Upper lobe of left lung (tissue), 4 donors: ENCODE results near the gene RYK.

Experiments
- EP300 ChIP-seq, 4 donors: sonication (generic); formaldehyde crosslinking; IDR thresholded peaks; one replicate each; pipeline ENCODE4 v1.5.1; 2017; ENCODE audit warnings: antibody characterized with exemption in 4 of 4, control low read depth in 2 of 4
- POLR2A ChIP-seq, 4 donors: fragments of 450-650 bp; IDR thresholded peaks; one replicate each; pipeline ENCODE4 v1.5.1; 2016 to 2017; ENCODE audit warnings: antibody characterized with exemption in 4 of 4, mild to moderate bottlenecking in 2 of 4
- POLR2AphosphoS5 ChIP-seq, 2 donors: sonication (generic); formaldehyde crosslinking; IDR thresholded peaks; one replicate each; pipeline ENCODE4 v1.5.1; 2017; ENCODE audit warnings: antibody characterized with exemption in 2 of 2
- TF ChIP-seq, protein P1 (sequence below), 6 experiments: fragments of 450-650 bp in 4 of 6; fragments of 200-600 bp in 2 of 6; sonication (generic) in 2 of 6; IDR thresholded peaks; one replicate each; pipeline ENCODE4 v1.5.1; 2016 to 2019; ENCODE audit warnings: antibody characterized with exemption in 6 of 6

DNA sequence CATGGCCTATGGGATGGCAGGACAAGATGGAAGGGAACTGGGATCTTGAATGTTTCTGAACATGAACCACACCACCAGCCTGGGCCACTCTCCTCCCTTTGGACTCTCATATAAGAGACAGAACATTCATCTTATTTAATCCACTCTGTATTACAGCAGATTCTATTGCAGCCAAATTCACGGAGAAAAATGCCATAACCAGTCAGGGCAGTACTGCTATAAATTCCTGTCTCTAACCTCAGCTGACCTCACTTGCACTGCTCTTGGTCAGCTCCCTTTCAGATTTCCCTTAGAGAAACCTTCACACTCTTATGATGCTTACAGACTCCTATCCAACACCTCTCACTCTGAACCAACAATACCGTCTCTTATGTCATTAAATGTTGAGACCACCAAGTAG, 101.4 kb downstream of the RYK start:
- TF ChIP-seq, protein P1, sequence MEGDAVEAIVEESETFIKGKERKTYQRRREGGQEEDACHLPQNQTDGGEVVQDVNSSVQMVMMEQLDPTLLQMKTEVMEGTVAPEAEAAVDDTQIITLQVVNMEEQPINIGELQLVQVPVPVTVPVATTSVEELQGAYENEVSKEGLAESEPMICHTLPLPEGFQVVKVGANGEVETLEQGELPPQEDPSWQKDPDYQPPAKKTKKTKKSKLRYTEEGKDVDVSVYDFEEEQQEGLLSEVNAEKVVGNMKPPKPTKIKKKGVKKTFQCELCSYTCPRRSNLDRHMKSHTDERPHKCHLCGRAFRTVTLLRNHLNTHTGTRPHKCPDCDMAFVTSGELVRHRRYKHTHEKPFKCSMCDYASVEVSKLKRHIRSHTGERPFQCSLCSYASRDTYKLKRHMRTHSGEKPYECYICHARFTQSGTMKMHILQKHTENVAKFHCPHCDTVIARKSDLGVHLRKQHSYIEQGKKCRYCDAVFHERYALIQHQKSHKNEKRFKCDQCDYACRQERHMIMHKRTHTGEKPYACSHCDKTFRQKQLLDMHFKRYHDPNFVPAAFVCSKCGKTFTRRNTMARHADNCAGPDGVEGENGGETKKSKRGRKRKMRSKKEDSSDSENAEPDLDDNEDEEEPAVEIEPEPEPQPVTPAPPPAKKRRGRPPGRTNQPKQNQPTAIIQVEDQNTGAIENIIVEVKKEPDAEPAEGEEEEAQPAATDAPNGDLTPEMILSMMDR (IDR thresholded peaks at IDR 0.05): no peak
- TF ChIP-seq POLR2A (IDR thresholded peaks at IDR 0.05): no peak
- TF ChIP-seq EP300 (IDR thresholded peaks at IDR 0.05): no peak
- TF ChIP-seq POLR2AphosphoS5 (IDR thresholded peaks at IDR 0.05): no peak
